Loucy (cell line): Measurements from ENCODE around the gene SHISAL1.

ENCODE experiments used
- H2AFZ ChIP-seq: fragments of 200-600 bp; sonication (generic); 2 replicates; pipeline ENCODE4 v1.6.0; 2016; ENCODE audit warnings: antibody characterized with exemption, mild to moderate bottlenecking, low read length, moderate library complexity
- H3F3A ChIP-seq: fragments of 200-600 bp; 2 replicates; pipeline ENCODE4 v1.6.0; 2016; ENCODE audit warnings: antibody characterized with exemption, low read depth, mild to moderate bottlenecking
- H3K27me3 ChIP-seq: fragments of 200-600 bp; sonication (generic); 2 replicates; pipeline ENCODE4 v1.6.1; 2014; ENCODE audit warnings: low read length, mild to moderate bottlenecking; ENCODE audit not compliant: insufficient read depth, poor library complexity, severe bottlenecking
- H3K36me3 ChIP-seq: fragments of 200-600 bp; sonication (generic); 2 replicates; pipeline ENCODE4 v1.6.1; 2016; ENCODE audit warnings: low read length; ENCODE audit not compliant: insufficient read depth
- H3K4me1 ChIP-seq: fragments of 200-600 bp; sonication (generic); 2 replicates; pipeline ENCODE4 v1.5.1; 2014; ENCODE audit warnings: low read length, mild to moderate bottlenecking; ENCODE audit not compliant: insufficient read depth, poor library complexity, severe bottlenecking
- H3K4me2 ChIP-seq: fragments of 200-600 bp; sonication (generic); 2 replicates; pipeline ENCODE4 v1.6.0; 2014; ENCODE audit warnings: antibody characterized with exemption, low read length, low read depth, mild to moderate bottlenecking; ENCODE audit not compliant: poor library complexity, severe bottlenecking
- H3K4me3 ChIP-seq: fragments of 200-600 bp; sonication (generic); 2 replicates; pipeline ENCODE4 v1.5.1; 2014; ENCODE audit warnings: low read length, mild to moderate bottlenecking, mixed read lengths; ENCODE audit not compliant: poor library complexity, severe bottlenecking
- H3K79me2 ChIP-seq: fragments of 200-600 bp; sonication (generic); 2 replicates; pipeline ENCODE4 v1.6.1; 2014; ENCODE audit warnings: low read length; ENCODE audit not compliant: insufficient read depth
- H3K9ac ChIP-seq: fragments of 200-600 bp; sonication (generic); 2 replicates; pipeline ENCODE4 v1.6.0; 2014; ENCODE audit warnings: mild to moderate bottlenecking, low read depth, low read length, moderate library complexity; ENCODE audit not compliant: poor library complexity, severe bottlenecking
- H3K9me2 ChIP-seq: fragments of 200-600 bp; sonication (generic); replicated peaks from 2 replicates; pipeline ENCODE4 v1.6.1; 2016; ENCODE audit warnings: low read depth, low read length, mixed read lengths
- H3K9me3 ChIP-seq: fragments of 200-600 bp; sonication (generic); 2 replicates; pipeline ENCODE4 v1.6.1; 2014; ENCODE audit warnings: mild to moderate bottlenecking, antibody characterized with exemption, low read length, low read depth; ENCODE audit not compliant: insufficient read depth
- H4K20me1 ChIP-seq: fragments of 200-600 bp; sonication (generic); 2 replicates; pipeline ENCODE4 v1.6.0; 2014; ENCODE audit warnings: antibody characterized with exemption, low read length, mild to moderate bottlenecking; ENCODE audit not compliant: insufficient read depth, poor library complexity, severe bottlenecking
- EZH2phosphoT487 ChIP-seq: fragments of 200-600 bp; IDR thresholded peaks from 2 replicates; pipeline ENCODE4 v1.6.1; 2018; ENCODE audit warnings: antibody characterized with exemption, mild to moderate bottlenecking, moderate library complexity, borderline replicate concordance
- TF ChIP-seq, protein P1 (sequence below): fragments of 200-600 bp; sonication (generic); conservative IDR thresholded peaks from 2 replicates; pipeline ENCODE4 v1.5.1; 2014; ENCODE audit warnings: mild to moderate bottlenecking, antibody characterized with exemption, low read length

SHISAL1 gene

GRCh38 chr22:44335903-44336803 is 23.4 kb upstream of the SHISAL1 start:
- Histone ChIP-seq H3K27me3 (no peaks in the 10 kb centered on the region), H3K9me2 (no peaks in the 10 kb centered on the region), H2AFZ (no peak overlapping the region), H3K79me2 (no peaks in the 10 kb centered on the region), H4K20me1 (no peaks in the 10 kb centered on the region), H3K4me2 (no peak overlapping the region), H3K4me1 (no peaks in the 10 kb centered on the region), H3K9ac (no peak overlapping the region), H3F3A (no peaks in the 10 kb centered on the region), H3K9me3 (no peaks in the 10 kb centered on the region), H3K4me3 (no peak overlapping the region), H3K36me3 (no peaks in the 10 kb centered on the region)
- TF ChIP-seq, protein P1, sequence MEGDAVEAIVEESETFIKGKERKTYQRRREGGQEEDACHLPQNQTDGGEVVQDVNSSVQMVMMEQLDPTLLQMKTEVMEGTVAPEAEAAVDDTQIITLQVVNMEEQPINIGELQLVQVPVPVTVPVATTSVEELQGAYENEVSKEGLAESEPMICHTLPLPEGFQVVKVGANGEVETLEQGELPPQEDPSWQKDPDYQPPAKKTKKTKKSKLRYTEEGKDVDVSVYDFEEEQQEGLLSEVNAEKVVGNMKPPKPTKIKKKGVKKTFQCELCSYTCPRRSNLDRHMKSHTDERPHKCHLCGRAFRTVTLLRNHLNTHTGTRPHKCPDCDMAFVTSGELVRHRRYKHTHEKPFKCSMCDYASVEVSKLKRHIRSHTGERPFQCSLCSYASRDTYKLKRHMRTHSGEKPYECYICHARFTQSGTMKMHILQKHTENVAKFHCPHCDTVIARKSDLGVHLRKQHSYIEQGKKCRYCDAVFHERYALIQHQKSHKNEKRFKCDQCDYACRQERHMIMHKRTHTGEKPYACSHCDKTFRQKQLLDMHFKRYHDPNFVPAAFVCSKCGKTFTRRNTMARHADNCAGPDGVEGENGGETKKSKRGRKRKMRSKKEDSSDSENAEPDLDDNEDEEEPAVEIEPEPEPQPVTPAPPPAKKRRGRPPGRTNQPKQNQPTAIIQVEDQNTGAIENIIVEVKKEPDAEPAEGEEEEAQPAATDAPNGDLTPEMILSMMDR = no peak; the same call in 1 of the 2 replicates
- no peak for TF ChIP-seq EZH2phosphoT487

DNA sequence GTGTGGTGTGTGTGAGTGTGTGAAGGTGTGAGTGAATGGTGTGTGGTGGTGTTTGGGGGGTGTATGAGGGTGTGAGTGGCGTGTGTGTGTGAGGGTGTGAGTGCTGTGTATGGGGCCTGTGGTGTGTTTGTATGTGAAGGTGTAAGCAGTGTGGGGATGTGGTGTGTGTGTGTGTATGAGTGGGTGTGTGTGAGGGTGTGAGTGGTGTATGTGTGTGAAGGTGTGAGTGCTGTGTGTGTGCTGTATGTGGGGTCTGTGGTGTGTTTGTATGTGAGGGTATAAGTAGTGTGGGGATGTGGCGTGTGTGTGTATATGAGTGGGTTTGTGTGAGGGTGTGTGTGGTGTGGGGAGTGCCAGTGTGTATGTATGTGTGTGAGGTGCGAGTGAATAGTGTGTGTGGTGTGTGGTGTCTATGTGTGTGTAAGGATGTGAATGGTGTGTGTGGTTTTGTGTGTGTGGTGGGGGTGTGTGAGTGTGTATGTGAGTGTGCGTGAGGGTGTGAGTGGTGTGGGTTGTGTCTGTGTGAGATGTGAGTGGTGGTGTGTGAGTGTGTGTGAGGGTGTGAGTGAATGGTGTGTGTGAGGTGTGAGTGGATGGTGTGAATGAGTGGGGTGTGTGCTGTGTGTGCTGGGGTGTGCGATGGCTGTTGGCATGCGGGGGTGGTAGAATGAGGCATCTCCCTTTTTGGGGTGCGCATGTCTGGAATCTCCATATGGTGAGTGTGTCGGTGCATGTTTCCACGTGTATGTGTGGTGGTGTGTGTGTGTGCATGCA is 22.5 kb upstream of the SHISAL1 start:
- TF ChIP-seq EZH2phosphoT487 = no peak
- TF ChIP-seq, protein P1 = no peak
- no peak overlapping the region for H3K4me3 ChIP-seq
- H3K9ac ChIP-seq = no peak overlapping the region
- no peaks in the 10 kb centered on the region for H3K4me1 ChIP-seq
- H3K36me3 ChIP-seq = no peaks in the 10 kb centered on the region
- H3K9me3 ChIP-seq = no peaks in the 10 kb centered on the region
- no peaks in the 10 kb centered on the region for H3K27me3 ChIP-seq
- no peak overlapping the region for H2AFZ ChIP-seq
- no peak overlapping the region for H3K4me2 ChIP-seq
- no peaks in the 10 kb centered on the region for H4K20me1 ChIP-seq
- no peaks in the 10 kb centered on the region for H3F3A ChIP-seq
- H3K79me2 ChIP-seq = no peaks in the 10 kb centered on the region
- H3K9me2 ChIP-seq = no peaks in the 10 kb centered on the region

- Histone ChIP-seq H3K9ac (no peak overlapping the region), H3K4me1 (peaks cover 6% of the 10 kb centered on the region), H4K20me1 (no peaks in the 10 kb centered on the region), H3K4me2 (no peak overlapping the region), H3K27me3 (no peaks in the 10 kb centered on the region), H3K9me3 (no peaks in the 10 kb centered on the region), H3K79me2 (no peaks in the 10 kb centered on the region), H3K4me3 (no peak overlapping the region), H3K36me3 (no peaks in the 10 kb centered on the region), H3F3A (no peaks in the 10 kb centered on the region), H2AFZ (no peak overlapping the region), H3K9me2 (no peaks in the 10 kb centered on the region)
- TF ChIP-seq EZH2phosphoT487 = no peak
- TF ChIP-seq, protein P1 = no peak
Observed at GRCh38 chr22:44333847-44334635, 21.3 kb upstream of the SHISAL1 start.
